ENCODE measurements around the gene IFT80.

IFT80 gene

GRCh38 chr3:160399125-160400029 is at the start of gene IFT80, which contains the start of gene SMC4:
Gene IFT80 (minus strand): TSS chr3:160399225. CDS start chr3:160384600, 14,625 bp downstream.
Gene SMC4 (plus strand): TSS chr3:160399650. CDS start chr3:160400827, 1,177 bp downstream.
- DNase-seq (ENCODE audit: low read depth in 2 of 2), result peak; percentile 92 to 95

- DNase-seq (ENCODE audit: low read depth in 2 of 2), result no peak
These were observed 48.5 kb upstream of the IFT80 start for GRCh38 chr3:160447544-160447943.

- no peak for DNase-seq (ENCODE audit: low read depth in 2 of 2)
These were observed 47.6 kb upstream of the IFT80 start for GRCh38 chr3:160446522-160447056.

GRCh38 chr3:160445854-160446253 is 46.8 kb upstream of the IFT80 start:
- DNase-seq (ENCODE audit: low read depth in 2 of 2), result no peak

- no peak for DNase-seq (ENCODE audit: low read depth in 2 of 2)
These were observed 45.4 kb upstream of the IFT80 start for GRCh38 chr3:160444411-160444810.

GRCh38 chr3:160440687-160441086 is 41.7 kb upstream of the IFT80 start:
- DNase-seq (ENCODE audit: low read depth in 2 of 2), result no peak

- no peak for DNase-seq (ENCODE audit: low read depth in 2 of 2)
These were observed 38.0 kb upstream of the IFT80 start for GRCh38 chr3:160437083-160437455.

DNA sequence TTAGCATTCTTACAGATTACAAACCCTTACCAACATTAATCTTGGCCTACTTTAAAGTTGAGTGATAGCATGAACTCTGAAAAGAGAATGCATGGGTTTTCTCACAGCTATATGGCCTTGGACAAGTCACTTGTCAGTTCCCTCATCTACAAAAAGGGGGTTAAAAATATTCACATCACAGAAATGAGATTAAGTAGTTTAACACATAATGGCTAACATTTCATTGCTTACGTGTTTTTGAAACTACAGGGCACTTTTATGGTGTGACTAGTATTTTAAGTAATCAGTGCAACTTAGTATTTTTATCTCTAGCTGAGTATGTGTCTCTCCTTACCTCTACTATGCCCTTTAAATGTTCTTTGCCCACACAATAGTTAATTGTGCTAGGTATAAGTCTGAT is 36.7 kb upstream of the IFT80 start:
- DNase-seq (ENCODE audit: low read depth in 2 of 2), result no peak

DNA sequence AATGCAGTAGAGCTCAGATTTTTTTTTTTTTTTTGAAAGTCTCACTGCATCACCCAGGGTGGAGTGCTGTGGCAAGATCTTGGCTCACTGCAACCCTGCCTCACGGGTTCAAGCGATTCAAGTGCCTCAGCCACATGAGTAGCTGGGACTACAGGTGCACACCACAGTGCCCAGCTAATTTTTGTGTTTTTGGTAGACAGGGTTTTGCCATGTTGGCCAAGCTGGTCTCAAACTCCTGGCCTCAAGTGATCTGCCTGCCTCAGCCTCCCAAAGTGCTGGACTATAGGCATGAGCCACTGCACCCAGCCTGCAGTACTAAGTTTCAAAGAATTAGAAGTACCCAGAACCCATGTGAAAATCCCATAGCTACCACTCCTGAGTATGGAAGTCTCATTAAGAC is 36.1 kb upstream of the IFT80 start:
- DNase-seq (ENCODE audit: low read depth in 2 of 2), result no peak

- no peak for DNase-seq (ENCODE audit: low read depth in 2 of 2)
These were observed 35.0 kb upstream of the IFT80 start for GRCh38 chr3:160434071-160434470.

GRCh38 chr3:160427832-160428424 is 28.9 kb upstream of the IFT80 start:
- DNase-seq (ENCODE audit: low read depth in 2 of 2), result no peak

GRCh38 chr3:160417311-160417710 is 18.3 kb upstream of the IFT80 start:
- DNase-seq (ENCODE audit: low read depth in 2 of 2), result no peak

GRCh38 chr3:160413613-160414248 is 14.7 kb upstream of the IFT80 start:
- DNase-seq (ENCODE audit: low read depth in 2 of 2), result peak in 1 of 2 donors; percentile 48

- no peak for DNase-seq (ENCODE audit: low read depth in 2 of 2)
These were observed 13.5 kb upstream of the IFT80 start for GRCh38 chr3:160412477-160412876.

DNA sequence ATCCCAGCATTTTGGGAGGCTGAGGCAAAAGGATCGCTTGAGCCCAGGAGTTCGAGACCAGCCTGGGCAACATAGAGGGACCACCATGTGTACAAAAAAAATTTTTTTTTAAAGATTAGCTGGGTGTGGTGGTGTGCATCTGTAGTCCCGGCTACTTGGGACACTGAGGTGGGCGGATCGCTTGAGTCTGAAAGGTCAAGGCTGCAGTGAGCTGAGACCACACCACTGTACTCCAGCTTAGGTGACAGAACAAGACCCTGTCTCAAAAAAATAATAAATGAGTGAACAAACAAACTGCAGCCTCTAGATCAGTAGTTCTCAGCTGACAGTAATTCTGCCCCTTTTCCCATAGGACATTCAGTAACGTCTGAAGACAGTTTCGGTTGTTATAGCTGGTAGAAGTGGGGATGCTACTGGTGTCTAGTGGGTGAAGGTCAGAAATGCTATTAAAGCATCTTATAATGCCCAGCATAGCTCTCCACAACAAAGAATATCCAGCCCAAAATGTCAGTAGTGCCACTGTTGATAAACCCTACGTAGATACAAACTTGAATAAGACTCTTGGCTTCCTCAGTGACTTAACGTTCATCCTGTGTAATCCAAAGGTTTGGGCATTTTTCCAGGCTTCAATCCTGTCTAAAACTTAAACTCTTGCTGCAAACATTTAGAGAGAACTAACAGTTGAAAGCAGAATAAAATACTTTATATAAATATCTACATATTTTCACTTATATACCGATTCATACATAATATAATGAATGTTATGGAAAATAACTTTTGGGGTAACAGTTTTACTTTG is 11.0 kb upstream of the IFT80 start:
- no peak for DNase-seq (ENCODE audit: low read depth in 2 of 2)

- DNase-seq (ENCODE audit: low read depth in 2 of 2), result no peak
These were observed 4.9 kb upstream of the IFT80 start for GRCh38 chr3:160403796-160404470.

GRCh38 chr3:160403028-160403545 is 4.1 kb upstream of the IFT80 start:
- DNase-seq (ENCODE audit: low read depth in 2 of 2), result no peak

GRCh38 chr3:160402221-160403027 is 3.4 kb upstream of the IFT80 start:
- no peak for DNase-seq (ENCODE audit: low read depth in 2 of 2)

- DNase-seq (ENCODE audit: low read depth in 2 of 2), result no peak
These were observed 2.5 kb upstream of the IFT80 start for GRCh38 chr3:160401291-160402095.

Data from stimulated activated CD8-positive, alpha-beta memory T cell treated with anti-CD3 and anti-CD28 coated beads, Interleukin-15, amount 100 ng/mL, for 4 hours (primary cell).